OCI-LY3 (cell line): ENCODE measurements around the gene RPL12.

Experiments used
- CTCF ChIP-seq: fragments of 200-600, 300-600 bp; sonication (generic); IDR thresholded peaks from 2 replicates; pipeline ENCODE4 v1.5.1; 2014; ENCODE audit warnings: antibody characterized with exemption, low read length, low read depth
- EZH2phosphoT487 ChIP-seq: fragments of 200-600 bp; shearing (Covaris generic); IDR thresholded peaks from 2 replicates; pipeline ENCODE4 v1.6.1; 2018; ENCODE audit warnings: antibody characterized with exemption, mixed run types, low read depth

GRCh38 chr9:127407492-127407843, 43.7 kb downstream of the RPL12 start:
- no peak for TF ChIP-seq CTCF
- TF ChIP-seq EZH2phosphoT487 = no peak
